ENCODE data around the gene RIMBP2. TPM values are rescaled to one million over a fixed set of nuclear protein-coding genes. Genes with fewer than 3 reads are reported as not detected.

RIMBP2 gene
- total and polyA plus RNA-seq, 3 experiments from 2014 or later, result not detected

- CTCF ChIA-PET, result no interaction called here
- H3K4me3 ChIP-seq (ENCODE audit: low read length), result no peak overlapping the region
- Mint-ChIP-seq H3K4me1 (no peaks in the 10 kb centered on the region), H3K27me3 (peaks cover 3 to 14% of the 10 kb centered on the region in 2 donors), H3K27ac (no peak overlapping the region), H3K36me3 (peaks cover 0 to 4% (median 0%) of the 10 kb centered on the region in 3 donors), H3K9me3 (peaks cover 3 to 17% (median 8%) of the 10 kb centered on the region in 5 donors), H3K4me3 (no peak overlapping the region)
- no peaks in the 10 kb centered on the region for H3K9me3 ChIP-seq (ENCODE audit: low read length)
- H3K27ac ChIP-seq (ENCODE audit: low read depth, low read length), result no peak overlapping the region
- no peaks in the 10 kb centered on the region for H3K4me1 ChIP-seq (ENCODE audit: insufficient read depth, low read length)
- no peaks in the 10 kb centered on the region for H3K36me3 ChIP-seq (ENCODE audit: insufficient read depth, low read length)
- POLR2A ChIA-PET, result no interaction called here
- no peak for DNase-seq
- H3K27me3 ChIP-seq (ENCODE audit: insufficient read depth, low read length, poor library complexity, severe bottlenecking), result no peaks in the 10 kb centered on the region
Measured at GRCh38 chr12:130583317-130583716, 132.8 kb downstream of the RIMBP2 start.

GRCh38 chr12:130582286-130582685 is 133.8 kb downstream of the RIMBP2 start:
- Mint-ChIP-seq H3K27me3 (peaks cover 2 to 7% of the 10 kb centered on the region in 2 donors), H3K9me3 (peaks cover 3 to 14% (median 4%) of the 10 kb centered on the region in 5 donors), H3K4me3 (no peak overlapping the region), H3K27ac (no peak overlapping the region), H3K36me3 (peaks cover 0 to 4% (median 0%) of the 10 kb centered on the region in 3 donors), H3K4me1 (no peaks in the 10 kb centered on the region)
- DNase-seq, result no peak
- Histone ChIP-seq H3K4me1 (ENCODE audit: insufficient read depth, low read length) (no peaks in the 10 kb centered on the region), H3K27ac (ENCODE audit: low read depth, low read length) (no peak overlapping the region), H3K36me3 (ENCODE audit: insufficient read depth, low read length) (no peaks in the 10 kb centered on the region), H3K4me3 (ENCODE audit: low read length) (no peak overlapping the region), H3K27me3 (ENCODE audit: insufficient read depth, low read length, poor library complexity, severe bottlenecking) (no peaks in the 10 kb centered on the region), H3K9me3 (ENCODE audit: low read length) (no peaks in the 10 kb centered on the region)
- CTCF ChIA-PET, result no interaction called here
- POLR2A ChIA-PET, result no interaction called here

- Mint-ChIP-seq H3K27ac (no peak overlapping the region), H3K9me3 (peaks cover 3 to 15% (median 4%) of the 10 kb centered on the region in 5 donors), H3K4me3 (no peak overlapping the region), H3K4me1 (no peaks in the 10 kb centered on the region), H3K36me3 (peaks cover 0 to 4% (median 0%) of the 10 kb centered on the region in 3 donors), H3K27me3 (peaks cover 2 to 7% of the 10 kb centered on the region in 2 donors)
- POLR2A ChIA-PET, result no interaction called here
- H3K27ac ChIP-seq (ENCODE audit: low read depth, low read length), result no peak overlapping the region
- CTCF ChIA-PET, result no interaction called here
- no peaks in the 10 kb centered on the region for H3K4me1 ChIP-seq (ENCODE audit: insufficient read depth, low read length)
- DNase-seq, result no peak
- H3K27me3 ChIP-seq (ENCODE audit: insufficient read depth, low read length, poor library complexity, severe bottlenecking), result no peaks in the 10 kb centered on the region
- no peaks in the 10 kb centered on the region for H3K9me3 ChIP-seq (ENCODE audit: low read length)
- no peaks in the 10 kb centered on the region for H3K36me3 ChIP-seq (ENCODE audit: insufficient read depth, low read length)
- H3K4me3 ChIP-seq (ENCODE audit: low read length), result no peak overlapping the region
Measured at GRCh38 chr12:130581782-130582181, 134.3 kb downstream of the RIMBP2 start.

GRCh38 chr12:130579231-130579630 is 136.9 kb downstream of the RIMBP2 start:
- Mint-ChIP-seq H3K9me3 (peaks cover 2 to 14% (median 3%) of the 10 kb centered on the region in 5 donors), H3K27me3 (peaks cover 1 to 7% of the 10 kb centered on the region in 2 donors), H3K4me1 (no peaks in the 10 kb centered on the region), H3K36me3 (peaks cover 0 to 4% (median 0%) of the 10 kb centered on the region in 3 donors), H3K27ac (peak overlapping the region in 1 of 8 donors; percentile 43), H3K4me3 (no peak overlapping the region)
- no peak overlapping the region for H3K4me3 ChIP-seq (ENCODE audit: low read length)
- no peak overlapping the region for H3K27ac ChIP-seq (ENCODE audit: low read depth, low read length)
- H3K36me3 ChIP-seq (ENCODE audit: insufficient read depth, low read length), result no peaks in the 10 kb centered on the region
- H3K4me1 ChIP-seq (ENCODE audit: insufficient read depth, low read length), result no peaks in the 10 kb centered on the region
- POLR2A ChIA-PET, result no interaction called here
- H3K9me3 ChIP-seq (ENCODE audit: low read length), result no peaks in the 10 kb centered on the region
- DNase-seq, result no peak
- H3K27me3 ChIP-seq (ENCODE audit: insufficient read depth, low read length, poor library complexity, severe bottlenecking), result no peaks in the 10 kb centered on the region
- CTCF ChIA-PET, result no interaction called here

- H3K36me3 ChIP-seq (ENCODE audit: insufficient read depth, low read length), result no peaks in the 10 kb centered on the region
- Mint-ChIP-seq H3K36me3 (peaks cover 0 to 4% (median 0%) of the 10 kb centered on the region in 3 donors), H3K4me3 (no peak overlapping the region), H3K9me3 (peaks cover 2 to 14% (median 3%) of the 10 kb centered on the region in 5 donors), H3K4me1 (no peaks in the 10 kb centered on the region), H3K27ac (no peak overlapping the region), H3K27me3 (peaks cover 1 to 7% of the 10 kb centered on the region in 2 donors)
- ChIA-PET POLR2A (no interaction called here), CTCF (no interaction called here)
- no peaks in the 10 kb centered on the region for H3K4me1 ChIP-seq (ENCODE audit: insufficient read depth, low read length)
- no peaks in the 10 kb centered on the region for H3K27me3 ChIP-seq (ENCODE audit: insufficient read depth, low read length, poor library complexity, severe bottlenecking)
- no peaks in the 10 kb centered on the region for H3K9me3 ChIP-seq (ENCODE audit: low read length)
- H3K27ac ChIP-seq (ENCODE audit: low read depth, low read length), result no peak overlapping the region
- no peak overlapping the region for H3K4me3 ChIP-seq (ENCODE audit: low read length)
- no peak for DNase-seq
Measured at GRCh38 chr12:130577351-130577750, 138.7 kb downstream of the RIMBP2 start.

GRCh38 chr12:130576371-130576816 is 139.7 kb downstream of the RIMBP2 start:
- CTCF ChIA-PET, result no interaction called here
- H3K4me1 ChIP-seq (ENCODE audit: insufficient read depth, low read length), result no peaks in the 10 kb centered on the region
- no peak overlapping the region for H3K27ac ChIP-seq (ENCODE audit: low read depth, low read length)
- Mint-ChIP-seq H3K4me1 (no peaks in the 10 kb centered on the region), H3K27me3 (peaks cover 1 to 7% of the 10 kb centered on the region in 2 donors), H3K27ac (no peak overlapping the region), H3K36me3 (peaks cover 0 to 4% (median 0%) of the 10 kb centered on the region in 3 donors), H3K4me3 (no peak overlapping the region), H3K9me3 (peaks cover 0 to 10% (median 3%) of the 10 kb centered on the region in 5 donors)
- no peak for DNase-seq
- H3K4me3 ChIP-seq (ENCODE audit: low read length), result no peak overlapping the region
- POLR2A ChIA-PET, result no interaction called here
- H3K27me3 ChIP-seq (ENCODE audit: insufficient read depth, low read length, poor library complexity, severe bottlenecking), result no peaks in the 10 kb centered on the region
- no peaks in the 10 kb centered on the region for H3K36me3 ChIP-seq (ENCODE audit: insufficient read depth, low read length)
- no peaks in the 10 kb centered on the region for H3K9me3 ChIP-seq (ENCODE audit: low read length)

GRCh38 chr12:130574402-130574801 is 141.7 kb downstream of the RIMBP2 start:
- H3K36me3 Mint-ChIP-seq, result no peaks in the 10 kb centered on the region
- H3K27me3 Mint-ChIP-seq, result peaks cover under 1 to 5% of the 10 kb centered on the region in 2 donors
- ChIA-PET CTCF (no interaction called here), POLR2A (no interaction called here)
- Histone ChIP-seq H3K9me3 (ENCODE audit: low read length) (no peaks in the 10 kb centered on the region), H3K36me3 (ENCODE audit: insufficient read depth, low read length) (no peaks in the 10 kb centered on the region), H3K4me1 (ENCODE audit: insufficient read depth, low read length) (no peaks in the 10 kb centered on the region), H3K27me3 (ENCODE audit: insufficient read depth, low read length, poor library complexity, severe bottlenecking) (no peaks in the 10 kb centered on the region), H3K4me3 (ENCODE audit: low read length) (no peak overlapping the region), H3K27ac (ENCODE audit: low read depth, low read length) (no peak overlapping the region)
- H3K4me1 Mint-ChIP-seq, result no peaks in the 10 kb centered on the region
- no peak overlapping the region for H3K4me3 Mint-ChIP-seq
- DNase-seq, result no peak
- no peak overlapping the region for H3K27ac Mint-ChIP-seq
- H3K9me3 Mint-ChIP-seq, result peaks cover 0 to 8% (median 2%) of the 10 kb centered on the region in 5 donors

- ChIA-PET CTCF (interaction anchor here (0.6 kb wide), 1 partner anchor 135 kb away, joined by 3 read pairs; no protein-coding TSS in a partner anchor), POLR2A (no interaction called here)
- Histone ChIP-seq H3K4me3 (ENCODE audit: low read length) (no peak overlapping the region), H3K27me3 (ENCODE audit: insufficient read depth, low read length, poor library complexity, severe bottlenecking) (no peaks in the 10 kb centered on the region), H3K27ac (ENCODE audit: low read depth, low read length) (no peak overlapping the region), H3K36me3 (ENCODE audit: insufficient read depth, low read length) (no peaks in the 10 kb centered on the region), H3K9me3 (ENCODE audit: low read length) (no peaks in the 10 kb centered on the region), H3K4me1 (ENCODE audit: insufficient read depth, low read length) (no peaks in the 10 kb centered on the region)
- H3K4me3 Mint-ChIP-seq, result no peak overlapping the region
- H3K27ac Mint-ChIP-seq, result no peak overlapping the region
- peaks cover 0 to 8% (median 2%) of the 10 kb centered on the region in 5 donors for H3K9me3 Mint-ChIP-seq
- H3K27me3 Mint-ChIP-seq, result peaks cover 0 to 5% of the 10 kb centered on the region in 2 donors
- H3K36me3 Mint-ChIP-seq, result no peaks in the 10 kb centered on the region
- no peak for DNase-seq
- no peaks in the 10 kb centered on the region for H3K4me1 Mint-ChIP-seq
Measured at GRCh38 chr12:130573766-130574165, 142.3 kb downstream of the RIMBP2 start.

Data from CD8-positive, alpha-beta memory T cell (primary cell).